ENCODE measurements around the gene CHGA.

CHGA gene, protein sequence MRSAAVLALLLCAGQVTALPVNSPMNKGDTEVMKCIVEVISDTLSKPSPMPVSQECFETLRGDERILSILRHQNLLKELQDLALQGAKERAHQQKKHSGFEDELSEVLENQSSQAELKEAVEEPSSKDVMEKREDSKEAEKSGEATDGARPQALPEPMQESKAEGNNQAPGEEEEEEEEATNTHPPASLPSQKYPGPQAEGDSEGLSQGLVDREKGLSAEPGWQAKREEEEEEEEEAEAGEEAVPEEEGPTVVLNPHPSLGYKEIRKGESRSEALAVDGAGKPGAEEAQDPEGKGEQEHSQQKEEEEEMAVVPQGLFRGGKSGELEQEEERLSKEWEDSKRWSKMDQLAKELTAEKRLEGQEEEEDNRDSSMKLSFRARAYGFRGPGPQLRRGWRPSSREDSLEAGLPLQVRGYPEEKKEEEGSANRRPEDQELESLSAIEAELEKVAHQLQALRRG

DNA sequence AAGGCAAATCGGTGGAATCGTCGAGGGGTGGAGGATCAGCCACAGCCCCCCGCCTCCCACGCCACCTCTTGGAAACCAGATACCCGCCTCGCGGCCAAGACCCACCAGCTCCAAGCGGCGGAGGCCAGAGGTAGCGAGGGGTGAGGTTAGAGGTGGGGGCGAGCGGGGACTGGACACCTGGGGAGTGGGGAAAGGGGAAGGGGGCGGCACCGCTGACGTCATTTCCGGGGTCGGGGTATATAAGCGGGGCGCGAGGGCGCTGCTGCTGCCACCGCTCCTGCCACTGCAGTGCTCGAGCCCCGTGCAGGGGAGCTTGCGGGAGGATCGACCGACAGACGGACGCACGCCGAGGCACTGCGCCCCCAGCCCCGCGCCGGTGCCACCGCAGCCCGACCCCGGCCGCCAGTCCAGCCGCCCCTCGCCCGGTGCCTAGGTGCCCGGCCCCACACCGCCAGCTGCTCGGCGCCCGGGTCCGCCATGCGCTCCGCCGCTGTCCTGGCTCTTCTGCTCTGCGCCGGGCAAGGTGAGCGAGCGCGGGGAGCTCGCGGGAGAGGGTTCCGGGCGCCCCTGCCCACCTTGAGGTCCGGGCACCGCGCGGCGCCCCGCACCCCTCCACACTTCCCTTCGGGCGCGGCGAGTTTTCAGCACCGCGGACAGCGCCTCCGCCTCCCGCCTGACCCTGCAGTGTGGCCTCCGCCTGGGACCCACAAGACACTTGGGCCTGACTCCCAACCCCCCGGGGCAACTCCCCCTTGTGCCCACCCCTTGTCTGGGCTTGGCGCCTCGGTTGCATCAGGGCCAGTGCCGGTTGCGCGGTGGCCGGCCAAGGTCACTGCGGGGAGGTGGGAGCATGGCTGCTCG lies at the start of gene CHGA:
TSS of gene CHGA (plus strand) at position 268 of the 861 bp plus-strand sequence. CDS start at position 478, 210 bp downstream.
- DNase-seq: peak; percentile 83

DNA sequence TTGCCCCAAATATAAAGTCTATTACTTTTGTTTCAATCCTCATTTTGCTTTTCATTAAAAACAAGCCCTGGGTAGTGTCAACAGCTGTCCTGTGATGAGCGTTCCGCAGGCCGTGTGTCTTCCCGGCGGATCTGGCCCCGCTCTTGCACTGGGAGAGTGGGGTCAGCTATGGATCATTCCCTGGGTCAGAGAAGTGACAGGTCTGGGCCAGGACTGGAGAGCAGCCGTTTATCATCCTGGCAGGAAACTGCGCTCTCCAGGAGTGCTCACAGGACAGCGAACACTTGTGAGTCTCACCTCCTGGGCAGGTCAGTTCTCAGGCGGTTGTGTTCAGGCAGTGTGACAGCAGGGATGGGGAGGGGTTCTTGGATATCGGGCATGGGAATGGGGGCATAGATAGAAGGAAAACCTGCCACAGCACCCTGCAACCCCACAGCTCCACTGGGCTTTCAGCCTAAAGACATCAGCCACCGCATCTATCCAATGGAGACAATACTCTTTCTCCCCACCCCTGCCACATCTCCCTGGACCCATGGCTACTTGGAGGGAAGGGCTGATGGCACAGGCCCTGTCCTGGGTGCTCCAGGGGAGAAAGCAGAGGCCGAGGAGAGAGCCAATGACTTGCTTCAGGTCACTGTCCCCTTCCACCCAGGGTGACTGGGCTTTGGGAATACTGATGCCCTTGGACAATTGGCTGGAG lies 47.8 kb upstream of the CHGA start:
- DNase-seq: no peak

DNA sequence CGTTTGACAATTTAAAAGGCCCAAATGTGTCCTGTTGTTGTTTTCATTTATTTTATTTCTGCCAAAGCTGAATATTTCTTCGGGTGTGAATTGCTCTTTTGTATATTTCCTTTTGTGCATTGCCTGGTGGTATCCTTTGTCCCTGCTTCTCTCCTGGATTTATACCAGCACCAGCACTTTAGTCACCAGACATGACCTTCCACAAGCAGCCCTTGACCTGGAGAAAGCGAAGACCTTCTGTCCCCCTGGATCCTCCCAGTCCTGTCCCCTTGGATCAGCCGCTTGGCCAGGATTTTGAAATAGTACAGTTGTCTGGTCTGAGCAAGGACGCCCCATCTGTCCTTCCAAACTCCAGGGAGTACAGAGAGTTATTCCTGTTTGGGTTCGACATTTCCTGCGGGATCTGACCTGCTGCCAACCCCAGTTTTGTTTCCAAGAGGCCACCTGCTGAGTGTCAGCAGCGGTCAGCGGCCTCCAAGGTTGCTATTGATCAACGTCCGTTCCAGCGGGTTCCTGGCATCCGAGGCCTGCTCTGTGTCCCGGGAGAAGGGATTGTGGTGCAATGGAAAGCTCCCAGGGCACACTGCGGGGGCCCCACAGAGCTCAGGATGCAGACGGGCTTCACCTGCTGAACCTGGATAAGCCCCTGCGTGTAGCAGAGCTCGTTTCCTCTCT lies 45.1 kb upstream of the CHGA start:
- DNase-seq: no peak

DNA sequence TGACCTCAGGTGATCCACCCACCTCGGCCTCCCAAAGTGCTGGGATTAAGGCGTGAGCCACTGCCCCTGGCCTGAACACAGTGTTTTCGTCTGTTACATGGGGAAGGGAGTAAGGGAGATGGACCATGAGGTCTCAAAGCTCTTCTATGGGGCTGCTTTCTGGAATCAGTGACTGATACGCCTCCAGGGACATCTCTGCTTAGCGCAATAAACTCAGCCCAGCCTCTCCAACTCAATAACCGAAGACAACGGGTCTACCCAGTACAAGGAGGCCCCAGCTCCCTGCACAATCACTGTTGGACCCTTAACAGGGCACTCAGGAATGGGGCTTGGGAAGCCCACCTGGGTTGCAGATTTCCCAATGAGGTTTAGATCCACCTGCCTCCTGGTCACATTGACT lies 42.6 kb upstream of the CHGA start:
- no peak for DNase-seq

DNA sequence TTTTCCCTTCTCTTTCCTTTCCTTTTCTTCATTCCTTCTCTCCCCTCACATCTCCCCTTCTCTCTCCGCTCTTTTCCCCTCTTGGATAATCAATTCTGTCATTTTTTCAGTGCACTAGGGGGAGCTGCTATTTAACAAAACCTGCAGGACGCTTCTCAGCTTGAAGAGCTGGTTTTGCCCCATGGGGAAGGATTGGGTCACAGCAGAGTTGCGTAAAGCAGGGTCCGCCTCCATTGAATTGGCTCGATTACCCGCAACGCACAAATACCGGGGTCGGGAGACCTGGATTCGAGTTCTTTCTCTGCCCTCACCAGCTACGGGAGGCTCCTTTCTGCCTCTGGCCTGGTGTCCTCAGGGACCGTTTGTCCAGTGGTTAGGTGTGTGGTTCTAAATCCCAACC lies 42.1 kb upstream of the CHGA start:
- peak; percentile 45 for DNase-seq

DNA sequence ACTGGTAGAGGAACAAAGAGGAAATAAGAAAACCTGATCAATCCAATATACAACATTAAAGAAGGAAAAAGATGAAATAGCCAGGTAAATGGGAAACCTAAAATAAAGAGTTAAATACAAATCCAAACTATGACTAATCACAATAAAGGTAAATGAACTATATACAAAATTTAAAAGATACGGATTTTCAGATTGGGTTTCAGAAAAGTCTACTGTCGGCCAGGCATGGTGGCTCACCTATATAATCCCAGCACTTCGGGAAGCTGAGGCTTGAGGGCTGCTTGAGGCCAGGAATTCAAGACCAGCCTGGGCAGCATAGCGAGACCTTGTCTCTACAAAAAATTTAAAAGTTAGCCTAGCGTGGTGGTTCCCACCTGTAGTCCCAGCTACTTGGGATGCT lies 39.9 kb upstream of the CHGA start:
- no peak for DNase-seq

DNA sequence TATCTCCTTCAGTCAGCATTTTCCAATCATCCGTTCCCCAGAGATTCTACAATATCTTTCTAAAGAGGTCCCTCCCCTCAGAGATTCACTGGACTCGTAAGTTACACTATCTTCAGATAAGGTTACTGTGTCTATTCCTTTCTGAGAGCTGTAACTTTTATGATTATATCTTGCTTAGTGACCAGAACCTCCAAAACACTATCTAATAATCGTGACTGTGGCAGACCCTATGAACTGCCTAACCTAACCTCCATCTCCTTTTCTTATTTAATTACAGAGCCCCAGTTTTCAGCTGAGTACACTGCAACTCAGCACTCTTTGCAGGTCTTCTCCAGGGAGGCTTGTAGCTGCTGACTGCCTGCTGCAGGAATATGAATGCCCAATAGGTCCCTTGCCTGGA lies 38.5 kb upstream of the CHGA start:
- no peak for DNase-seq

DNA sequence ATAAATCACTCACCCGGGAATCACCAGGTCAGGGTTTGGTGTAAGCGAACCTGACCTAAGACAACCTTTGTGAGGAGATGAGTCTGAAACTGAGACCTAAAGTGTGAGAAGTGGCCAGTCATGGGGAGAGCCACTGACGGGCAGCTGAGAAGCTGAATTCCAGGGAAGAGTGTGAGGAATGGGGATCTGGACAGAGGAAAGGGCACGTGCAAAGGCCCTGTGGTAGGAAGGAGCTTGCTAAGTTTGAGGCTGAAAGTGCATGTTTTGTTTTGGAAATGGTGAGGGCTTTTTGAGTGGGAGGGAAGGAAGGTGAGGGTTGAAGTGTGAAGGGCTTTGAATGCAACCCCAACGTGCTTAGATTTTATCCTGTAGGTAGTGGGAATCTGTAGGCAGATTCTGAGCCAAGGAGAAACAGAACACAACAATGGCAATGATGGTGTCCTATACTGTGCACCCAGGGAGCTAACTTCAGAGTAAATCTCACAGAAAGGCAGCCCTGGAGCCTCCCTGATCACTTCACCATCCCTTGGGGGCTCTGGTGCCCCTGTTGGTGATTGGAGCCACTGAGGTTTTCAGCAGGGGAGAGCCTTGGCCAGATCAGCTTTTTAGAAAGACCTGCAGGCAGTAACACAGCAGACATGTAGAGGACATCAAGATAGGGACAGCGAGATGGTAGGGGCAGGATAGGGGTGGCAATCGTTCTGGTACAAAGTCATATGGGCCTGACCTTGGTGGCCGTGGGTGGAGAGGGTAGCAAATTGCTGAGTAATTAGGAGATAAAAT lies 37.5 kb upstream of the CHGA start:
- no peak for DNase-seq

DNA sequence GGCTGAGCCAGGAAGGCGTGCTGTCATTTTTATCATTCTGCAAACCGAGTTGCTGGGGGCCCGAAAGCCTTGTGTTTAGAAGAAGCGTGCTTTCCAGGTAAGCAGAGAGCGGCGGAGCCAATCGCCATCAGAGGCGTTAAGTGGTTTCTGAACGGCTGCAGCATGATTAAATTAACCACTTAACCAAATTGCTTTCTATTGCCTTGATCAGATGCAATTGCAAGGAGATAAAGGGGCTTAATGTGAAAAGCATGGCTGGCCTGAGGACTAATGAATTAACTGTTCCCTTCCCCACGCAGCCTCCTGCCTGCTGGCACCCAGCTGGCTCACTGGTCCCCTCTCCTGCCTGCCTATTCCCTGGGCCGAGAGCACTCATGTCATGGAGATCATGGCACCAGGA lies 36.6 kb upstream of the CHGA start:
- DNase-seq: no peak

DNA sequence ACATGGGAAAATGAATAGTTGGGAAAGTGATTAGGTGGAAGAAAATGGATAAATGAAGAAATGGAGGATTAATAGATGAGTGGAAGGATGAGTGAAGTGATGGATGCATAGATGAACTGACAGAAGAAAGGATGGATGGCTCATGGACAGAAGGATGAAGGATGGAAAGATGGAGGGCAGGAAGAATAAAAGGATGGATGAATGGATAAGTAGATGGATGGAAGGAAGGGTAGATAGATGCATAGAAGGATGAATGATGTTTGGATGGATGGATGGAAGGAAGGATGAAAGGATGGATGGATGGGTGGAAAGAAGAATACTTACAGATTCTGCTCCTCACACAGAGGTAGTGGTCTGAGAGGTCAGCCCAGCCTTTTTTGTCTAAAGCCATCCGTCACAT lies 35.8 kb upstream of the CHGA start:
- DNase-seq: no peak

DNA sequence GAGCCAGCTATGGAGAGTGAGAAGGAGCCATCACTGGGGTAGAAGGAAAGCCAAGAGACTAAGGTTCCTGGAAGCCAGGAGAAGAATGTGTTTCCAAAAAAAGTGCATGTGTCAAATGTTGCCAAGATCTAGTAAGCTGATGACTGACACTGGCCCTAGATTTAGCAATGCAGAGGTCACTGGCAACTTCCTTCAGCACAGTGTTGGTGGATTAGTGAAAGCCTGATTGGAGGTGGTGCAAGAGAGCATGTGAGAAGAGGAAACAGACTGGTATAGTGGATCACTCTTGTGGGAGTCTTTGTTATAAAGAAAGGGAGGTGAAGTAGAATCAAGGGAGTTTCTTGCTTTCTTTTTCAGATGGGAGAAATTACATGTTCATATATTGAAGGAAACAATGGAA lies 34.1 kb upstream of the CHGA start:
- DNase-seq: peak; percentile 11

DNA sequence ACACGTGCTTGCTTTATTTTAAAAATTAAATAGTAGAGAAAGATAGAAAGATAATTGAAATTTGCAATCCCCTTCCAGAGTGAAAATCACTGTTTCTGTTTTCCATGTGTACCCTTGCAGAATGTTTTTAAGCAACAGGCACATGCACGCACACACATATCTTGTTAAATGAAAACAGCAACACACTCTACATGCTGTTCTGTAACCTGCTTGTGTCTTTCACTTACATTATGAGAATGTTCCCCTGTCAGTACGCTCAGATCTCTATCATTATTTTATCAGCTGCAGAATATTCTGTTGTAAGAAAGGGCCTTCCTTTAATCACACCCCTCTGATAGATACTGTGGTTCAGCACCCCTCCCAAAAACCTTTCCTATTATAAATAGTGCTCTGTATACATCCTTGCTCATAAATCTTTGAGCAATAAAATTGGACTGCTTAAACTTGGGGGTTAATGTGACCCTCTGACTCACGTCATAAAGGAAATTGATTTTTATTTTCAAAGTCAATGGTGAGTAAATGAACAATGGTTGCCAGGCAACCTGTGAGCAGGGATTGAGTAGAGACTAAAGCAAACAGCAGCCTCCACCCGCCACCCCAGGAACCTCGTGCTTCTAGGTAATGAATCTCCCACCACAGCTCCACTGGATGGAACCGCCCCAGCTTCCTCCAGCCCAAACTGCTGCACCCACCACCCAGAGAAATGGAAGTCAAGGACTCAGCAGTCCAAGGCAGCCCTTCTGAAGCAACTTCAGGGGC lies 31.9 kb upstream of the CHGA start:
- no peak for DNase-seq

DNA sequence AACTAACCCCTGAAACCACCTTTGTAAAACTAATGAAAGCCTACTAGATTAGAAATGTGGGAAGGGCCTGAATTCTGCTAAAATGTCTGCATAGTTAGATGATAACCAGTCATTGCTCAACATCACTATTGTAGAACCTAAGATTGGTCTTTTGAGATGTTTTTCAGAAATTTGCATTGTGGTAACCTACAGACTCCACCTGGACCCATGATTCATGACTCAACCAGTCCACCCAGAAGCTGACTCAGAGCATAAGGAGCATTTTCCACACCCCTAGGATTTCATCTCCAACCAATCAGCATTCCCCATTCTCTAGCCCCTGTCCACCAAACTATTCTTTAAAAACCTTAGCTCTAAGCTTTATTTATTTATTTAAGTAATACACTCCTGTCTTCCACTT lies 30.4 kb upstream of the CHGA start:
- no peak for DNase-seq

DNA sequence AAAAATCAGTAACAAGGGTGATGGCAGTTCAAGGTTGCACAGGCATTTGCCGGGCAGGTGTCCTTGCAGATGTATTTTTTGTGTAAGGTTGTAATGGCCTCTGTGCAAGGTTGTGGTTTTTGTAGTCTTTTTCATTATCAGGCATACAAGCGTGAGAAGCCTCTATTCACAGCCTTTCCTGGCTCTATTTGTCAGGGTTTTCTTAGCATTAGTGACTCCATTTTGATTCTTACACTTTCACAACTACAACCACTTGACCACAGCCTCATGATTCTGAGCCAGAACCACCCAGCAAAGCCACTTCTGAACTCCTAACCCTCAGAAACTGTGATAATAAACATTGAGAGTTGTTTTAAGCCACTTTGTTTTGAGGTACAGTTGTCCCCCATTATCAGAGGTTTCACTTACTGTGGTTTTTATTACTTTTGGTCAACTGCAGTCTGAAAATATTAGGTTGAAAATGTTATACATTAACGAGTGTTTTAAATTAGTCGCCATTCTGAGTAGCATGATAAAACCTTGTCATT lies 27.5 kb upstream of the CHGA start:
- no peak for DNase-seq

DNA sequence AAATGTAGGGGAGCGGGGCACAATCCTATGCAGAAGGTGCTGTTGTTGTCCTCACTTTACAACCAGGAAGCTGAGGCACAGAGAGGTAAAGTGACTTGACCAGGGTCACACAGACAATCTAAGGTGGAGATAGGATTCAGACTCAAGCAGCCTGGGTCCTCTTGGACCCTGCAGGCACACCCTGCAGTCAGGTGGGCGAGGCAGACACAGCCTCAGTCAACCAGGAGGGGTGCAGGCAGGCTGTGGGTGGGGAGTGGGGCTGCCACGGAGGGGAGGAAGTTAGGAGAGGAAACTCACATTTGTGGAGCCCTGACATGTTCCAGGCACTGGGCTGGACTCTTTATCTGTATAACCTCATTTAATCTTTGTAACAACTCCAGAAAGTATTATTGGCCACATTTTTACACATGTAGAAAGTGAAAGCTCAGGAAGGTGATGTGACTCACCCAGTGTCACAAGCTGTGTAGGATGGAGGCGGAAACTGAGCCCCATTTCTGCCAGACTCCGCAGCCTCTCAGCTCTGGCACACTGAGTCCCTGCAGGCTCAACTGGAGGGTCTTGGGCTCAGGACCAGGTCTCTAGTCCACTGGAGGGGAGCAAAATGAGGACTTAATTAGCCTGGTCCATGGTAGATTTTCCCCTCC lies 24.9 kb upstream of the CHGA start:
- no peak for DNase-seq

DNA sequence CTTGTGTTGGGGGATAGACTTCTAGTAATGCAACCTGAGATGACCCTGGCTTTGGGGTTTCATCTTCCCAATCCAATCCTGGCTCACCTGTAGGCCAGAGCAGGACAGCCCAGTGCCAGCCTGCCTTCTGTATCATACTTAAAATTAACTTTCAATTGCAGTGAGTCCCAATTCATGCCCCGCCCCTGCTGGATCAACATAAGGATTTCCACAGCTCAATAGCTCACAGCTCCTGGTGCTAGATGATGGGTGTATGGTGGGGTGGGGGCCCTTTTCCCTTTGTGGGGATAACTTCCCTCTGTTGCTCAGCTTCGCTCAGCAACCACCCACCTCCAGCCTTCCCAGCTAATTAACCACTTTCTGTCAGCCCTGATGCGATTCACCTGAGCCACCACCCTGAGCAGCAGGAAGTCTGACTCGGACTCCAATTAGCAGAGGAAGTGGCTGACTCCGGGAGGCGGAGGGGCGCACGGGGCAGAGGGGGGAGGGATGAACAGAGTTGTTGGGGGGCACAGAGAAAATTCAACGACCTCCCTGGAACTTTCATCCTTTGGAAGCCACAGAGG lies 24.3 kb upstream of the CHGA start:
- no peak for DNase-seq

DNA sequence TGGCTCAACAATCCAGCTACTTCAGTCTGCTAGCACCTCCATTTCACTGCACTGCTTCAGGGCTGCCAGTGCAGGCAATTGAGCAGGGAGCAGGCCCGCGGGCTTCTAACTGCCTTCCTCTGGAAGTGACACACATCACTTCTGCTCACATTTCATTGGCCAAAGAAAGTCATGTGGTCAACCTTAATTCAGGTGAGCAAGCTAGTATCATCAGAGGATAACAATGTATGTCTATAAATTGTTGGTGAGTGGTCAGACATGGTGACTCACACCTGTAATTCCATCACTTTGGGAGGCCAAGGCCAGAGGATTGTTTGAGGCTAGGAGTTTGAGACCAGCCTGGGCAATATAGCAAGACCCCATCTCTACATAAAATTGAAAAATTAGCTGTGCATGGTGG lies 22.3 kb upstream of the CHGA start:
- no peak for DNase-seq

DNA sequence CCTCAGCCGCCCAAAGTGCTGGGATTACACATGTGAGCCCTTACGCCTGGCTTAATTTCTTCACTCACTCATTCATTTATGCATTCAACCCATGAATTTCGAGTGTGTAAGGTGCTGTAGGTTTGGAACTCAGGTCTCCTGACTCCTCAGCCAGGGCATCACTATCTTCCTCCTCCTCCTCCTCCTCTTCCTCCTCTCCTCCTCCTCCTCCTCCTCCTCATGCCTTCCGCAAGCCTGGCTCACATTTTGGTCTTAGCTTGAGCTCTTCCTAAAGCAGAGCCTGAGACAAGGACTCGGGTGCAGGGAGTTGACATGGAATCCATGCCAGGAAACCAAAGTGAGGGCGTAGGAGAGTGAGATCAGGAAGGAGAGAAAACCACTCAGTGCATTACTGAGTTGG lies 20.8 kb upstream of the CHGA start:
- no peak for DNase-seq

DNA sequence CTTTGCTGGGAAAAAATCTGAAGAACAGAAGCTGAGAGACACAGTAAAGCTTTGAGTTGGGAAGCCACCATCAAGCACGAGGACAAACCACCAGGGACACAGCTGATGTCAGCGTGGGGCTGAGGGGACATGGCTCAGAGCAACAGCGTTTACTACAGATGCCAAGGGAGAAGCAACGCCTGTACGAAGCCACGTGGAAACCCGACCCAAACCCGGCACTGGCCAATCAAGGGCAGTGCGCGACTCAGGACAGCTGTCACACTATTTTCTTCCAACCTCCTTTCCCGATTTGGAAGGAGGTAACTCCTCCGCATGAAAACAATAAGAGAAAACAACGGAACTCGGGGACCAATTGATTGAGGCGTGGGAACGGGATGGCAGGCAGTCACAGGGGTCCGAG lies 20.2 kb upstream of the CHGA start:
- DNase-seq: no peak

DNA sequence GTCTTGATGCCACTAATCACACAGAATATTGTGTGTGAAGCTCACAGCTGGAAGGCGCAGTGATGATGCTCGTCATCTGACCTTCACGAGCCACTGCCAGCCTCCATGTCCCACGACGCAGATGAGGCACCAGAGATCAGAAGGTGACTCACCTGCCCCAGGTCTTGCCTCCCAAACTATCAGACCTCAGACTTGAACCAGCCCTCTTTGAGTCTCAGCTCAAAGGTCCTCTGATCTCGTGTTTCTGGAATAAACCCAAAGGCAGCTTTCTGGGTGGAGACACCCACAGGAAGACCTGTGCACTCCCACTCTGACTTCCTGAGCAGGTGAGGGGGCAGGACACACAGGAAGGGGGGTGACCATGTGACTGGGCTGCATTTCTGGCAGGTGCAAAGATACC lies 19.6 kb upstream of the CHGA start:
- DNase-seq: no peak
